KOPT-K1 (cell line): ENCODE data around the gene GPHN.
"Not testable (repeated sequence)": the region's sequence is repeated elsewhere in the genome, so short reads cannot be mapped to it uniquely, and the experiment has no call there.

Experiments used
- H3K27ac ChIP-seq: fragments of 200-600 bp; sonication (generic); 2 replicates; pipeline ENCODE4 v1.5.1; 2016; ENCODE audit warnings: antibody characterized with exemption, mild to moderate bottlenecking, low read depth, low read length; ENCODE audit not compliant: poor library complexity, severe bottlenecking
- H3K36me3 ChIP-seq: fragments of 200-600 bp; sonication (generic); 2 replicates; pipeline ENCODE4 v1.5.1; 2017; ENCODE audit warnings: antibody characterized with exemption, mild to moderate bottlenecking, low read length, moderate library complexity; ENCODE audit not compliant: insufficient read depth
- H3K9me3 ChIP-seq: fragments of 200-600 bp; sonication (generic); 2 replicates; pipeline ENCODE4 v1.5.1; 2017; ENCODE audit warnings: antibody characterized with exemption, low read length, mild to moderate bottlenecking; ENCODE audit not compliant: insufficient read depth, poor library complexity, severe bottlenecking

GPHN gene

DNA sequence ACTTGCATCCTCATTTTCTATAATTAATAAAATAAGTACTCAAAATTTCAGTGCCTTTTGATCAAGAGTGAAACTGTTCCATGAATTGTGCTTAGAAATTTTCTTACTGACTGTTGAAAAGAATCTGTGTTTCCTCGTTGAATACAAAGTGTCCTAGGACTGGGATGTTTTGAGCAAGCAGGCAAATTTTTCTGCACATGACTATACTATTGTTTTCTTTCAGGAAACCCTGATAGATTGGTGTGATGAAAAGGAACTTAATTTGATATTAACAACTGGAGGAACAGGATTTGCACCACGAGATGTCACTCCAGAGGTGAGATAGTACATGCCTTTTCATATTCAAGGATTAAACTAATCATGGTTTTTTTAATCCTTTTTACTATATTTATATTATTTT is 316.3 kb downstream of the GPHN start:
- H3K9me3 ChIP-seq = no peaks in the 10 kb centered on the region
- H3K27ac ChIP-seq = no peak overlapping the region
- no peaks in the 10 kb centered on the region for H3K36me3 ChIP-seq

DNA sequence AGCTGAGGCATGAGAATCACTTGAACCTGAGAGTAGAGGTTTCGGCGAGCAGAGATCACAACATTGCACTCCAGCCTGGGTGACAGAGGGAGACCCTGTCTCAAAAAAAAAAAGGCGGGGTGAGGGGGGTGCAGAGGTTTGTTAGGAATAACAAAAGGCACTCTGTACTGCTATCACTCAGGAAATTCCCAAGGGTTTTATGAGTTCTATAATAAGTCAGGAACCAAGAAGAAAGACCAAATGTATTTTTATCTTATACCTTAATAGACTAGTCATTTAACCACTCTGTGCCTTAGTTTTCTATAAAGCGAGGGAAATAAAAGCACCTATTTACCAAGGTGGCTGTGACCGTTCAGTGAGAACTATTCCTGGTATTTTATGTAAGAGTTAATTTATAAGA is 319.2 kb downstream of the GPHN start:
- Histone ChIP-seq H3K36me3 (no peaks in the 10 kb centered on the region), H3K9me3 (no peaks in the 10 kb centered on the region), H3K27ac (no peak overlapping the region)

DNA sequence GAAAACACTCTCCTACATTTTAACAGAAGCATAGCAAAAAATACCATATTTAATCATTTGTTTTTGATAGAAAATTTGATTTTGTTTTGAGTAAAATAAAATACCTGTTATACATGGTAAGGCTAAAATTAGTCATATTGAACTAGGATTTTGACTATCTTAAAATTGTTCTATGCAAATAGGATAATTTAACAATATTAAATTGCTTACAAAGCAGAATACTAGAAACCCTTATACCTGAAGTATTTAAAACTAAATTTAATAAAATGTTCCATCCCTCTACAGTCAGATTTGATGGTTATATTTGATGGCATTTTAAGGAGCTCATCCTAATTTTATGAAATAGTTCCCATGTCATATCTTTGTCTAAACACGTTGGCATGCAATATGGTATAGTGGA is 323.2 kb downstream of the GPHN start:
- Histone ChIP-seq H3K27ac (no peak overlapping the region), H3K9me3 (no peaks in the 10 kb centered on the region), H3K36me3 (no peaks in the 10 kb centered on the region)

DNA sequence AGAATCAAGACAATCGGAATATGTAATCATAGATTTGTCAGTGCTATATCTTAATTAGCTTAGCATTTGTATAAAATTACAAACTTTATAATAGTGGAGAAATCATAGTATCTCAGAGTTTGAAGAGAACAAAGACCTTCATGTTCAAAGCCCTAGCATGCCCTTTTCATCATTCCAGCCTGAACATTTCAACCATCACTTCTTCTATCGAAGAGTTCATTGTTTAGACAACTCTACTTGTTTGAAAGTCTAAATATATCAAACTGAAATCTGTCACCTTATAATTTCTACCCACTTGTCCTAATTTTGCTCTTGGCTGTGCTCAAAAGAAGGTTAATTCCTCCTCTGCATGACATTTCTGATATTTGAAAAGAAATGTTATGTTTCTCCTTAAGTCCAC is 325.9 kb downstream of the GPHN start:
- Histone ChIP-seq H3K9me3 (no peaks in the 10 kb centered on the region), H3K36me3 (no peaks in the 10 kb centered on the region), H3K27ac (no peak overlapping the region)

DNA sequence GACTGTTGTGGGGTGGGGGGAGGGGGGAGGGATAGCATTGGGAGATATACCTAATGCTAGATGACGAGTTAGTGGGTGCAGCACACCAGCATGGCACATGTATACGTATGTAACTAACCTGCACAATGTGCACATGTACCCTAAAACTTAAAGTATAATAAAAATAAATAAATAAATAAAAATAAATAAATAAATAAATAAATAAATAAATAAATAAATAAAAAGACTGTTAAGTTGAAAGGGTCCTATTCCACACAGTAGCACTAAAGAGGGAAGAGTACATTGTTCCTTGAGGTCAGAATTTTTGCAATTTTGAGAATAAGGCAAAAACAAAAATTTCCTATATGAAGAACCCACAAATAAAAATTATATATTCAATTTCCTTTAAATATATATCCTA is 329.5 kb downstream of the GPHN start:
- H3K27ac ChIP-seq, H3K9me3 ChIP-seq, H3K36me3 ChIP-seq: not testable (repeated sequence)

DNA sequence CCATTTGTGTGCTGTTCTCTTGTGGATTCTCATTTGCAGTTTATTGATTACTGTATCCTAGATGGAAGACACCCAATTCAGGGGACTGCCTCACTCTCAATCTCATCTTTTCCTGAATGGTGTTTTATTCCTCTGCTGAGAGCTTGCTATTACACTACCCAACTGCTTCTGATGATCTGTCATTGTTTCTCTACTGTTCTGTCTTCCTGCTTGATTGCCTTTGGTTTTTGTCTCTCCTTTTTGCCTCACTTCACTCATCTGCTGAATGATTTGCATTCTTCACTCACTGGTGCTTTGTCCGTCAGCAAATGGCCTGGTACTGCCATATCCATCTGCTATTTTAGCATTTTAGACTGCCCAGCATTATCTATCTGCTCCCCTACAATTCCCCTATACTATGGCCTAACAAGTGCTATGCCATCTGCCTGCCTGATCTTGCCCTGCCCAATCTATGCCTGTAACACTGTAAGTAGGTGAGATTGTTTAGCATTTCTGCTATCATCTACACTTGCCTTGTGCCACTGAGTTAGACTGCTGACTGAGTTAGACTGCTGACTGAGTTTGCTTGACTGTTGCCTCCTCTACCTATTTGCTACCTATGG is 335.1 kb downstream of the GPHN start:
- H3K27ac ChIP-seq = no peak overlapping the region
- no peaks in the 10 kb centered on the region for H3K9me3 ChIP-seq
- no peaks in the 10 kb centered on the region for H3K36me3 ChIP-seq

DNA sequence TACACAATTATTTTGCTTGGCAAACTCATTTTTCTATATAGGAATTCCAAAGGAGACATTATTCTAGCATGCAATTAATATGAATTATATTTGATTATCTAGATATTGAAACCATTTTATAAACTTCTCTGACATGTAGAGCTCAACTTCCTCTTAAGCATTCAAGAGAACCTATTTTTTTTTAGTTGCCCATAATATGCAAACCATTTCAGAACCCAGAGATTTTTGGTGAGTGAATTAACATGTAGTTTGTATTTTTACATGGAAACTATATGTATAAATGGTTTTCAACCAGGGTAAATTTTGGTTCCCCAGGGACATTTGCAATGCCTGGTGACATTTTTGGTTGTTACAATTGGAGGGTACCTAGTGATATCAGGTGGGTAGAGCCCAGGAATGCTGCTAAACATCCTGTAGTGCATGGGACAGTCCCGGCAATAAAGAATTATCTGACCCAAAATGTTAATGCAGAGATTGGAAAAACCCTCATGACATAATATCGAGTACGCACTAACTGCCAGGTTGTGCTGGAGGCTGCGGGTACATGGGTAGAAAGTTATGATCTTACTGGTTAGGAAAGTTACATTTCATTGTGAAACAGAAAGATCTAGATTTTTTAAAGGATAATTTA is 342.4 kb downstream of the GPHN start:
- H3K27ac ChIP-seq = no peak overlapping the region
- H3K36me3 ChIP-seq = no peaks in the 10 kb centered on the region
- H3K9me3 ChIP-seq = no peaks in the 10 kb centered on the region

DNA sequence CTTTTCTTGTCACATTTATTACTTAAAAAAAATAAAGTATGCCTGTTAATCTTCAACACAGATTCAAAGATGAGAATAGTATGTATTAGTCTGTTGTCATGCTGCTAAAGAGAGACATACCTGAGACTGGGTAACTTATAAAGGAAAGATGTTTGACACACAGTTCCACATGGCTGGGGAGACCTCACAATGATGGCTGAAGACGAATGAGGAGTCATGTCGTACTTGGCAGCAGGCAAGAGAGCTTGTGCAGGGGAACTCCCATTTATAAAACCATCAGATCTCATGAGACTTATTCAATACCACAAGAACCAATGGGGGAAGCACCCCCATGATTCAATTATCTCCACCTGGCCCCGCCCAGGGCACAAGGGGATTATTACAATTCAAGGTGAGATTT is 345.4 kb downstream of the GPHN start:
- H3K9me3 ChIP-seq = no peaks in the 10 kb centered on the region
- H3K36me3 ChIP-seq = no peaks in the 10 kb centered on the region

DNA sequence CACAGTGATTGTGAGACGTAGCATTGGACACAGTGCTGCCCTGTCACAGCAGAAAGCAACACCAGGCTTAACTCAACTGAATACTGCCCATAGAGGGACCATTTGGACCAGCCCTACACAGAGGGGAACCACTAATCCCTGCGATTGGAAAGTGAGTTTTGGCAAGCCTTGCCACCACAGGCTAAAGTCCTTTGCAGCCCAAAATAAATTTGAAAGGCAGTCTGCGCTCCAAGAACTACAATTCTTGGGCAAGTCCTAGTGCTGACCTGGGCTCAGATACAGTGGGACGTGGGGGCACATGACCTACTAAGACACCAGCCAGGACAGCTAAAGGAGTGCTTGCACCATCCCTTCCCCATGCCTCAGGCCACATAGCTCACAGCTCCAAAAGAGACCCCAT is 349.9 kb downstream of the GPHN start:
- H3K36me3 ChIP-seq = no peaks in the 10 kb centered on the region
- no peak overlapping the region for H3K27ac ChIP-seq
- H3K9me3 ChIP-seq = no peaks in the 10 kb centered on the region

More for the DNA sequence above, 345.4 kb downstream of the GPHN start:
- no peak overlapping the region for H3K27ac ChIP-seq

DNA sequence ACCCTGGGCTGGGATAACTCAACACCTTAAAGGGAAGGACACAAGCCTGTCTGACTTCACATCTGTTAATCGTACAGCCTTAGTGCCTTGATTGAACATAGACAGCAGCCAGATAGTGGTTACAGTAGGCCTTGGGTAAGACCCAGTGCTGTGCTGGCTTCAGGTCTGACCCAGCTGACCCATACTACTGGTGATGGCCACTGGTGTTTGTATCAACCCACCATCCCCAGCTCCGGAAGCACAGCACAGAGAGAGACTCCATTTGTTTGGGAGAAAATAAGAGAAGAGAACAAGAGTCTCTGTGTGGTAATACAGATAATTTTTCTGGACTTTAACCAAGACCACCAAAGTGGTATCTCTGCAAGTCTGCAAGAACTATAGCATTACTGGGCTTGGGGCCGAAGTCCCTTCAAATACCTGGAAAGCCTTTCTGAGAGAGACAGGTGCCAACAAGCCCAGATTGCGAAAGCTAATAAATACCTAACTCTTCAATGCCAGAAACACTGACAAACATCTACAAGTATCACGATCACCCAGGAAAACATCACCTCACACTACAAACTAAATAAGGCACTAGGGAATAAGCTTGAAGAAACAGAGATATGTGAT is 351.2 kb downstream of the GPHN start:
- Histone ChIP-seq H3K27ac (no peak overlapping the region), H3K36me3 (no peaks in the 10 kb centered on the region), H3K9me3 (no peaks in the 10 kb centered on the region)

DNA sequence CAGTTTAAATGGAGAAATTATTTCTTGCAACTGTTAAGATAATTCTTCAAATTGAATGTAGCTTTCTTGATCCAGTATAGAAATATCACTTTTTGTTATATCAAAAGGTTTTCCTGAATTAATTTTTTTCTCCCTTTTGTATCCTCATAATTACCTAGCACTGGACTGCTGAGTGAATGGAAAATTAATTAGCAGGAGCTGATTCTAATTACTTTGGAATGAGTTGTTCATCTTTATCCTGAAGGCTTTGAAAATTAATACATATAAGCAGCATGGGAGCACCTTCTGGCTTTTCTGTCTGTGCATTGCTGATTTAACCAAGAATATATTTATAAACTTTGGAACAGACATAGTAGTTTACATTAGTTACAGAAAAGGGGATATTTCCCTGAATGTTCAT is 373.6 kb downstream of the GPHN start:
- Histone ChIP-seq H3K27ac (no peak overlapping the region), H3K36me3 (no peaks in the 10 kb centered on the region), H3K9me3 (no peaks in the 10 kb centered on the region)

DNA sequence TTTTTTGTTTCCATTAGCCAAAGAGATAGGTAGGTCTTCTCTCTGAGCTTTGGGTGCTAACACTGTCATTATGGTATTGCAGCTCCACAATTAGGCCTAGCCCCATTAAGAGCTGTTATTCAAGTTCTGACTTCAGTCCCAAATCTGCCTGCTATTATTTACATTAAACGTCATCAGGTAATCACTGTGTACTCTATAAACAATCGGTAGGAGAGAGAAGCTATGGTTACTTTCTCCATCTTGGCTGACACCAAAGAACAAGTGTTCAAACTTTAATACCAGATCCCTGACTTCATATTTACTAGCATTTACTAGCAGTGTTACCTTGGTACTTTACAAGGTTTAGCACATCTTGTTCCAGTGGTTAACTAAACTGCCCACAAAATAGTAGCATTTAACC is 376.2 kb downstream of the GPHN start:
- Histone ChIP-seq H3K9me3 (no peaks in the 10 kb centered on the region), H3K36me3 (no peaks in the 10 kb centered on the region), H3K27ac (no peak overlapping the region)

DNA sequence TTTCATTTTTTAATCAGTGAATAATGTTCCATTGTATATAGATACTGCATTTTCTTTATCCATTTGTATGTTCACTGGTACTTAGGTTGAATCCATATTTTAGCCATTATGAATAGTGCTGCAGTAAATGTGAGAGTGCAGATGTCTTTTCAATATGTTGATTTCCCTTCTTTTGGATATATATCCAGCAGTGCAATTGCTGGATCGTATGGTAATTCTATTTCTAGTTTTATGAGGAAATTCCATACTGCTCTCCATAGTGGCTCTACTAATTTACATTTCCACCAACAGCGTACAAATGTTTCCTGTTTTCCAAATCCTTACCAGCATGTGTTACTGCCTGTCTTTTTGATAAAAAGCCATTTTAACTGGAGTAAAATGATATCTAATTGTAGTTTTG is 392.8 kb downstream of the GPHN start:
- Histone ChIP-seq H3K9me3 (no peaks in the 10 kb centered on the region), H3K36me3 (no peaks in the 10 kb centered on the region), H3K27ac (no peak overlapping the region)

DNA sequence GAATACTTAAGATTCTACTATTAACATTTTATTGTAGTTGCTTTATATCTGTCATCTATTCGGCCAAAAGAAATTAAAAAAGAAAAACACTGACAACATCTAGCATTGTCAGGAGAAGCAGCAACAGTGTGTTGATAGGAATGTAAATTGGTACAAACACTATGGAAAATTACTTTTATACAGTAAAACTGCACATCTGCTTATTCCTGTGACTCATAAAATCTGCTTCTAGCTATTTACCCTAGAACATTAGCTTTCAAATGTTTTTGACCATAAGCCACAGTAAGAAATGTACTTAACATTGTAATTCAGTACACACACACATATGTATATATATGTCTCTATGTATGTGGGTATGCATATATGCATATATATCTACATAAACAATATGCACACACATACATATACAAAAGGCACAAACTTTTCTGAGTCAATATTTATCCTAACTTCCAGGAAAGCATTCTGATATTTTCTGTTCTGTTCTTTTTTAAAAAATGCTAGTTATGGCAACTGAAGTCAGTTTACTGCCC is 402.4 kb downstream of the GPHN start:
- Histone ChIP-seq H3K36me3 (no peaks in the 10 kb centered on the region), H3K27ac (no peak overlapping the region), H3K9me3 (no peaks in the 10 kb centered on the region)

DNA sequence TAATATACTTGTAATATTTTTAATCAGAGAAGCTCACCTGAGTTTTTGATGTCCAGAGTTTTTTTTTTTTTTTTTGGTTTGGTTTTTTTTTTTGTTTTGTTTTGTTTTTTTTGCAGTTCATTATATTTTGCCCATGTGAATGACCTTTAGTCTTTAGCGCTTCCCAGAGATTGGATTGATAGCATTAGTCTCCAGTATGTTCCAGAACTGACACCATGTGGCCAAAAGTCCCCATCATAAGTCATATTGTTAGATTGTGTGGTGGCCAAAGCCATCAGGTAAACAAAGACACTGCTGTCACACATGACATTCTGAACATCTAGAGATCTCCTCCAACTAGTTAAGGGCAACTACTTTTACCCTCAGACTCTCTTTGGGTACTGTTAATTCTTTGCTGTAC is 408.5 kb downstream of the GPHN start:
- H3K36me3 ChIP-seq = no peaks in the 10 kb centered on the region
- no peaks in the 10 kb centered on the region for H3K9me3 ChIP-seq
- H3K27ac ChIP-seq = no peak overlapping the region

DNA sequence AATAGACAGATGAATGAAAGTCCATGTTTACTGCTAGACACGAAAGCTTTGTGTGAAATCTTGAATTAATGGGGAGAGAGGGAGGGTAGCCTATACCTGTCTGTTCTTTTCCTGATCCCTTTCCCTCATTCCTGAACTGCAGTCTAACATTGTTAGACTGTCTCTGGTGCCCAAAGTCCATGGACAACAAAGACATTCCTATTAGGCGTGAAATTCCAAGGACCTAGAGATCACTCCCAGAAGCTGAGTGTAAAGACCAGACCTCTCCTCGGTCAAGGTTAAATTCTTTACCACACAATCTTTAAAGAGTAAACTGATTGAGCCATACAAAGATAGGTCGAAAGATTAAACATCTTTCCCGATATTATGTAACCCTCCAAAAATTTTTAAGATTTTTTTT is 410.6 kb downstream of the GPHN start:
- Histone ChIP-seq H3K27ac (no peak overlapping the region), H3K36me3 (no peaks in the 10 kb centered on the region), H3K9me3 (no peaks in the 10 kb centered on the region)
